Parathyroid adenoma (tissue), 2 donors: Measurements from ENCODE around the gene LHPP.

Source experiments
- H2AFZ ChIP-seq: fragments of 300-600 bp; sonication (generic); one replicate; pipeline ENCODE4 v1.7.0; 2017; ENCODE audit warnings: antibody characterized with exemption, mild to moderate bottlenecking
- H3K27ac ChIP-seq: fragments of 300-600 bp; sonication (generic); one replicate; pipeline ENCODE4 v1.7.0; 2017
- H3K27me3 ChIP-seq: fragments of 300-600 bp; sonication (generic); one replicate; pipeline ENCODE4 v1.7.0; 2017; ENCODE audit warnings: low read length; ENCODE audit not compliant: control insufficient read depth, insufficient read depth
- H3K36me3 ChIP-seq: fragments of 300-600 bp; sonication (generic); one replicate; pipeline ENCODE4 v1.7.0; 2017; ENCODE audit warnings: low read length; ENCODE audit not compliant: control insufficient read depth, insufficient read depth
- H3K4me1 ChIP-seq: fragments of 300-600 bp; sonication (generic); one replicate; pipeline ENCODE4 v1.7.0; 2017; ENCODE audit warnings: control low read depth
- H3K4me2 ChIP-seq: fragments of 300-600 bp; sonication (generic); one replicate; pipeline ENCODE4 v1.7.0; 2017; ENCODE audit warnings: low read length
- H3K4me3 ChIP-seq: fragments of 300-600 bp; sonication (generic); one replicate; pipeline ENCODE4 v1.7.0; 2017; ENCODE audit warnings: low read depth, low read length
- H3K79me2 ChIP-seq: fragments of 300-600 bp; sonication (generic); one replicate; pipeline ENCODE4 v1.7.0; 2017; ENCODE audit warnings: control low read depth
- H3K9ac ChIP-seq: fragments of 300-600 bp; sonication (generic); one replicate; pipeline ENCODE4 v1.7.0; 2017; ENCODE audit warnings: mild to moderate bottlenecking
- H3K9me3 ChIP-seq: fragments of 300-600 bp; sonication (generic); one replicate; pipeline ENCODE4 v1.7.0; 2017; ENCODE audit warnings: low read length; ENCODE audit not compliant: control insufficient read depth
- CTCF ChIP-seq: fragments of 300-600 bp; sonication (generic); IDR thresholded peaks from one replicate; pipeline ENCODE4 v1.7.0; 2017; ENCODE audit warnings: antibody characterized with exemption, mild to moderate bottlenecking
- donor health status: primary hyperparathyroidism.

Gene LHPP

GRCh38 chr10:124525751-124526600, 64.4 kb downstream of the LHPP start:
- Histone ChIP-seq H3K4me1 (no peaks in the 10 kb centered on the region), H3K27me3 (no peaks in the 10 kb centered on the region), H3K9ac (no peak overlapping the region), H2AFZ (no peak overlapping the region), H3K27ac (no peak overlapping the region), H3K4me3 (no peak overlapping the region), H3K79me2 (no peaks in the 10 kb centered on the region), H3K9me3 (no peaks in the 10 kb centered on the region), H3K4me2 (no peak overlapping the region), H3K36me3 (no peaks in the 10 kb centered on the region)
- TF ChIP-seq CTCF = no peak

GRCh38 chr10:124526621-124527267, 65.1 kb downstream of the LHPP start:
- Histone ChIP-seq H3K9me3 (no peaks in the 10 kb centered on the region), H3K36me3 (no peaks in the 10 kb centered on the region), H3K27ac (no peak overlapping the region), H3K27me3 (no peaks in the 10 kb centered on the region), H2AFZ (no peak overlapping the region), H3K4me2 (no peak overlapping the region), H3K4me1 (no peaks in the 10 kb centered on the region), H3K4me3 (no peak overlapping the region), H3K79me2 (no peaks in the 10 kb centered on the region), H3K9ac (no peak overlapping the region)
- no peak for TF ChIP-seq CTCF

GRCh38 chr10:124527874-124528395, 66.3 kb downstream of the LHPP start:
- H3K36me3 ChIP-seq = no peaks in the 10 kb centered on the region
- no peaks in the 10 kb centered on the region for H3K9me3 ChIP-seq
- no peak overlapping the region for H3K4me3 ChIP-seq
- no peaks in the 10 kb centered on the region for H3K4me1 ChIP-seq
- no peak overlapping the region for H2AFZ ChIP-seq
- no peak overlapping the region for H3K4me2 ChIP-seq
- no peaks in the 10 kb centered on the region for H3K27me3 ChIP-seq
- no peak for TF ChIP-seq CTCF
- H3K79me2 ChIP-seq = no peaks in the 10 kb centered on the region
- no peak overlapping the region for H3K9ac ChIP-seq
- H3K27ac ChIP-seq = no peak overlapping the region

GRCh38 chr10:124529661-124530214, 68.1 kb downstream of the LHPP start:
- Histone ChIP-seq H3K9me3 (no peaks in the 10 kb centered on the region), H3K27ac (no peak overlapping the region), H3K4me3 (no peak overlapping the region), H3K9ac (no peak overlapping the region), H3K36me3 (no peaks in the 10 kb centered on the region), H3K4me1 (no peaks in the 10 kb centered on the region), H3K4me2 (no peak overlapping the region), H2AFZ (no peak overlapping the region), H3K27me3 (no peaks in the 10 kb centered on the region), H3K79me2 (peaks cover 2% of the 10 kb centered on the region)
- no peak for TF ChIP-seq CTCF
